Peyer's patch (tissue), 4 donors: Measurements from ENCODE around the gene SUMO1.

Source experiments
- CTCF ChIP-seq, 6 experiments: fragments of 450-650 bp in 4 of 6; fragments of 200-600 bp in 2 of 6; sonication (generic) in 1 of 6; IDR thresholded peaks; one replicate each; pipeline ENCODE4 v1.5.1; 2017 to 2019; ENCODE audit warnings: antibody characterized with exemption in 6 of 6, mild to moderate bottlenecking in 3 of 6, moderate library complexity in 1 of 6
- POLR2A ChIP-seq, 2 donors: fragments of 450-650 bp; IDR thresholded peaks; one replicate each; pipeline ENCODE4 v1.5.1; 2017; ENCODE audit warnings: antibody characterized with exemption in 2 of 2, mild to moderate bottlenecking in 2 of 2, moderate library complexity in 2 of 2

DNA sequence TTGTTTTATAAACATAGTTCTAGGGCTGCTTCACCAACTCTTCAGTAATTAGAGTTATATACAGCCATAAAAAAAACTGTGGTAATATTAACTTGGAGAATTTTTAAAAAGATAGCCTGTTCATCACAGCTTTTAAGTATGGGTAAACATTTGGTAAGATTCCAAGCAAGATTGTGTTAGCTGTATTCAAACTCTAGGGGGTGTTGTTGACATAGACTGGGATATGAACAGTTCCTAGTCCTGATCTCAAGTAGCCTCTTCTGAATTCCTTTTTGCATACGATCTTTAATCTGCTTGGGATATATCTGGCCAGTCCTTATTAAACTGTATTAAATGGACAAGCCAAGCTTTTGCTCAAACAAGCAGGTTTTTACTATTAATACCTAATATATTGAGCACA, 40.5 kb upstream of the SUMO1 start:
- TF ChIP-seq POLR2A (IDR thresholded peaks at IDR 0.05) (no peak), CTCF (IDR thresholded peaks at IDR 0.05) (peak in 4 of 6 experiments; percentile 36 to 53 (median 52))
